ENCODE results near the gene SLC17A1.

DNA sequence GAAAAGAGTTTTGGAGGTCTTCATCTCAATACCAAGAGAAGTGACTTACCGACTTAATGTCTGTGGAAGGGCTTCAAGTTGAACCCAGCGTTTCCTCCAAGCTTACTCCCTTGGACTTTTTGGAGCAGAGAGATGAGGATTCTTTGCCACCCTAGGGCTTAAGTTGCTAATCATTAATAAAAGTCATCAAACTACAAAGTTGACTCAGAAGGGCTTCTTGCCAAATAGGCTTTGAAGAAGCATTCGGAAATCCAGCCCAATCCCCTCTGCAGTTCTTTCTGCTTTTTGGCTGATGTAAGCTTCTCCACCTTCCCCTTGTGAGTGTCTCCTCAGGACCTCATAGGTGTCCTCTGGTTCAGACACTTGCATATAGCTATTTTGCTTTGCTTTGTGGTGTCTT lies 42.3 kb upstream of the SLC17A1 start, which contains the start of gene SLC17A3:
- TF ChIP-seq, protein P1, sequence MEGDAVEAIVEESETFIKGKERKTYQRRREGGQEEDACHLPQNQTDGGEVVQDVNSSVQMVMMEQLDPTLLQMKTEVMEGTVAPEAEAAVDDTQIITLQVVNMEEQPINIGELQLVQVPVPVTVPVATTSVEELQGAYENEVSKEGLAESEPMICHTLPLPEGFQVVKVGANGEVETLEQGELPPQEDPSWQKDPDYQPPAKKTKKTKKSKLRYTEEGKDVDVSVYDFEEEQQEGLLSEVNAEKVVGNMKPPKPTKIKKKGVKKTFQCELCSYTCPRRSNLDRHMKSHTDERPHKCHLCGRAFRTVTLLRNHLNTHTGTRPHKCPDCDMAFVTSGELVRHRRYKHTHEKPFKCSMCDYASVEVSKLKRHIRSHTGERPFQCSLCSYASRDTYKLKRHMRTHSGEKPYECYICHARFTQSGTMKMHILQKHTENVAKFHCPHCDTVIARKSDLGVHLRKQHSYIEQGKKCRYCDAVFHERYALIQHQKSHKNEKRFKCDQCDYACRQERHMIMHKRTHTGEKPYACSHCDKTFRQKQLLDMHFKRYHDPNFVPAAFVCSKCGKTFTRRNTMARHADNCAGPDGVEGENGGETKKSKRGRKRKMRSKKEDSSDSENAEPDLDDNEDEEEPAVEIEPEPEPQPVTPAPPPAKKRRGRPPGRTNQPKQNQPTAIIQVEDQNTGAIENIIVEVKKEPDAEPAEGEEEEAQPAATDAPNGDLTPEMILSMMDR (IDR thresholded peaks at IDR 0.05) = no peak
- TF ChIP-seq SIN3A (IDR thresholded peaks at IDR 0.05; ENCODE audit: borderline replicate concordance, insufficient read depth, low read depth, low read length) = no peak
- TF ChIP-seq, protein P2, sequence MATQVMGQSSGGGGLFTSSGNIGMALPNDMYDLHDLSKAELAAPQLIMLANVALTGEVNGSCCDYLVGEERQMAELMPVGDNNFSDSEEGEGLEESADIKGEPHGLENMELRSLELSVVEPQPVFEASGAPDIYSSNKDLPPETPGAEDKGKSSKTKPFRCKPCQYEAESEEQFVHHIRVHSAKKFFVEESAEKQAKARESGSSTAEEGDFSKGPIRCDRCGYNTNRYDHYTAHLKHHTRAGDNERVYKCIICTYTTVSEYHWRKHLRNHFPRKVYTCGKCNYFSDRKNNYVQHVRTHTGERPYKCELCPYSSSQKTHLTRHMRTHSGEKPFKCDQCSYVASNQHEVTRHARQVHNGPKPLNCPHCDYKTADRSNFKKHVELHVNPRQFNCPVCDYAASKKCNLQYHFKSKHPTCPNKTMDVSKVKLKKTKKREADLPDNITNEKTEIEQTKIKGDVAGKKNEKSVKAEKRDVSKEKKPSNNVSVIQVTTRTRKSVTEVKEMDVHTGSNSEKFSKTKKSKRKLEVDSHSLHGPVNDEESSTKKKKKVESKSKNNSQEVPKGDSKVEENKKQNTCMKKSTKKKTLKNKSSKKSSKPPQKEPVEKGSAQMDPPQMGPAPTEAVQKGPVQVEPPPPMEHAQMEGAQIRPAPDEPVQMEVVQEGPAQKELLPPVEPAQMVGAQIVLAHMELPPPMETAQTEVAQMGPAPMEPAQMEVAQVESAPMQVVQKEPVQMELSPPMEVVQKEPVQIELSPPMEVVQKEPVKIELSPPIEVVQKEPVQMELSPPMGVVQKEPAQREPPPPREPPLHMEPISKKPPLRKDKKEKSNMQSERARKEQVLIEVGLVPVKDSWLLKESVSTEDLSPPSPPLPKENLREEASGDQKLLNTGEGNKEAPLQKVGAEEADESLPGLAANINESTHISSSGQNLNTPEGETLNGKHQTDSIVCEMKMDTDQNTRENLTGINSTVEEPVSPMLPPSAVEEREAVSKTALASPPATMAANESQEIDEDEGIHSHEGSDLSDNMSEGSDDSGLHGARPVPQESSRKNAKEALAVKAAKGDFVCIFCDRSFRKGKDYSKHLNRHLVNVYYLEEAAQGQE (IDR thresholded peaks at IDR 0.05; ENCODE audit: insufficient read depth in 1 of 2, low read depth in 2 of 2, low read length in 1 of 2) = no peak
- TF ChIP-seq POLR2AphosphoS5 (IDR thresholded peaks at IDR 0.05; ENCODE audit: low read depth, low read length) = no peak
- no peak for TF ChIP-seq TCF7L2 (IDR thresholded peaks at IDR 0.05; ENCODE audit: low read depth, low read length)

Measured in Panc1 (cell line).